GM23338 (cell line): Measurements from ENCODE around the gene UCN. TPM values are rescaled to one million over a fixed set of nuclear protein-coding genes. Genes with fewer than 3 reads are reported as not detected.

Source experiments
- ATAC-seq: fragments of 200-7000 bp; cut with Tn5 transposase; 3 replicates; pipeline ENCODE4 v1.9.1; 2020
- DNase-seq: peaks from one replicate; pipeline ENCODE4 v3.0.0-alpha.2; 2015; ENCODE audit warnings: low spot score
- H2AFZ ChIP-seq: fragments of 200-600 bp; sonication (generic); 2 replicates; pipeline ENCODE4 v1.8.0; 2016; ENCODE audit warnings: antibody characterized with exemption, mild to moderate bottlenecking, moderate library complexity
- H3F3A ChIP-seq: fragments of 200-600 bp; sonication (generic); replicated peaks from 2 replicates; pipeline ENCODE4 v1.8.0; 2017; ENCODE audit warnings: antibody characterized with exemption, mixed run types, low read depth
- H3K27ac ChIP-seq: fragments of 200-600 bp; sonication (generic); 2 replicates; pipeline ENCODE4 v1.6.1; 2016; ENCODE audit warnings: low read depth
- H3K27me3 ChIP-seq: fragments of 200-600 bp; sonication (generic); 2 replicates; pipeline ENCODE4 v1.8.0; 2016; ENCODE audit warnings: mild to moderate bottlenecking, mixed run types, moderate library complexity; ENCODE audit not compliant: insufficient read depth
- H3K36me3 ChIP-seq: fragments of 200-600 bp; sonication (generic); 2 replicates; pipeline ENCODE4 v1.8.0; 2016; ENCODE audit warnings: mild to moderate bottlenecking; ENCODE audit not compliant: insufficient read depth
- H3K4me1 ChIP-seq: fragments of 200-600 bp; sonication (generic); 2 replicates; pipeline ENCODE4 v1.8.0; 2016; ENCODE audit warnings: mild to moderate bottlenecking, moderate library complexity; ENCODE audit not compliant: insufficient read depth
- H3K4me2 ChIP-seq: fragments of 200-600 bp; sonication (generic); 2 replicates; pipeline ENCODE4 v1.7.1; 2017; ENCODE audit warnings: mixed run types
- H3K4me3 ChIP-seq: fragments of 200-600 bp; sonication (generic); 2 replicates; pipeline ENCODE4 v1.6.1; 2016; ENCODE audit warnings: mixed run types
- H3K79me2 ChIP-seq: fragments of 200-600 bp; sonication (generic); replicated peaks from 2 replicates; pipeline ENCODE4 v1.8.0; 2017; ENCODE audit warnings: mild to moderate bottlenecking; ENCODE audit not compliant: insufficient read depth
- H3K9me2 ChIP-seq: fragments of 200-600 bp; sonication (generic); 2 replicates; pipeline ENCODE4 v1.8.0; 2017; ENCODE audit not compliant: insufficient read depth
- H4K20me1 ChIP-seq: fragments of 200-600 bp; sonication (generic); replicated peaks from 2 replicates; pipeline ENCODE4 v1.8.0; 2017; ENCODE audit warnings: mild to moderate bottlenecking; ENCODE audit not compliant: insufficient read depth
- H3K27ac Mint-ChIP-seq: 2 replicates; pipeline ENCODE4 v1.8.0; 2020; ENCODE audit warnings: inconsistent platforms, mild to moderate bottlenecking, moderate library complexity, mixed read lengths
- H3K27me3 Mint-ChIP-seq: 3 replicates; pipeline ENCODE4 v1.8.0; 2022; ENCODE audit warnings: low read depth, mild to moderate bottlenecking, moderate library complexity, mixed read lengths, inconsistent platforms; ENCODE audit not compliant: insufficient read depth, poor library complexity
- H3K36me3 Mint-ChIP-seq: 3 replicates; pipeline ENCODE4 v1.8.0; 2021; ENCODE audit warnings: low read depth, mild to moderate bottlenecking, inconsistent platforms, moderate library complexity, mixed read lengths
- H3K4me1 Mint-ChIP-seq: 3 replicates; pipeline ENCODE4 v1.8.0; 2020; ENCODE audit warnings: mild to moderate bottlenecking, inconsistent platforms, mixed read lengths
- H3K4me3 Mint-ChIP-seq: 3 replicates; pipeline ENCODE4 v1.8.0; 2021; ENCODE audit warnings: moderate library complexity, mild to moderate bottlenecking, inconsistent platforms, mixed read lengths
- H3K9me3 Mint-ChIP-seq: 3 replicates; pipeline ENCODE4 v1.8.0; 2020; ENCODE audit warnings: moderate library complexity, mild to moderate bottlenecking, inconsistent platforms, mixed read lengths
- CREB1 ChIP-seq: fragments of 250-450 bp; sonication (Bioruptor Pico); IDR thresholded peaks from 2 replicates; pipeline ENCODE4 v1.5.0; 2020; ENCODE audit warnings: low read depth, mild to moderate bottlenecking, moderate library complexity
- CTCF ChIP-seq, 2 experiments: fragments of 200-600 bp in 1 of 2; sonication (generic) in 1 of 2; conservative IDR thresholded peaks; 2 replicates each; pipeline versions ENCODE4 v1.5.1 to v1.6.1; 2016 to 2017; ENCODE audit warnings: antibody characterized with exemption in 2 of 2, low read depth in 2 of 2, mild to moderate bottlenecking in 2 of 2, moderate library complexity in 1 of 2
- ETS1 ChIP-seq: IDR thresholded peaks from 2 replicates; pipeline ENCODE4 v1.6.1; 2016; ENCODE audit warnings: antibody characterized with exemption
- EZH2 ChIP-seq: fragments of 200-600 bp; sonication (generic); IDR thresholded peaks from one replicate; pipeline ENCODE4 v1.8.0; 2017; ENCODE audit warnings: antibody characterized with exemption, mild to moderate bottlenecking, low read depth; ENCODE audit not compliant: unreplicated experiment
- EZH2phosphoT487 ChIP-seq: fragments of 200-600 bp; sonication (generic); IDR thresholded peaks from one replicate; pipeline ENCODE4 v1.8.1; 2018; ENCODE audit warnings: antibody characterized with exemption; ENCODE audit not compliant: unreplicated experiment
- JUNB ChIP-seq: IDR thresholded peaks from one replicate; pipeline ENCODE4 v1.6.1; 2016; ENCODE audit warnings: antibody characterized with exemption; ENCODE audit not compliant: unreplicated experiment
- NANOG ChIP-seq: IDR thresholded peaks from 2 replicates; pipeline ENCODE4 v1.6.1; 2016; ENCODE audit warnings: antibody characterized with exemption, borderline replicate concordance
- POLR2AphosphoS5 ChIP-seq: IDR thresholded peaks from 2 replicates; pipeline ENCODE4 v1.6.1; 2016; ENCODE audit warnings: antibody characterized with exemption, low read depth
- REST ChIP-seq: IDR thresholded peaks from one replicate; pipeline ENCODE4 v1.6.1; 2018; ENCODE audit warnings: antibody characterized with exemption; ENCODE audit not compliant: unreplicated experiment
- ZNF114 ChIP-seq: fragments of 250-450 bp; sonication (Bioruptor Pico); IDR thresholded peaks from 2 replicates; pipeline ENCODE4 v1.5.0; 2020; ENCODE audit warnings: mild to moderate bottlenecking, moderate library complexity
- ZNF331 ChIP-seq: fragments of 250-450 bp; sonication (Bioruptor Pico); IDR thresholded peaks from 2 replicates; pipeline ENCODE4 v1.5.0; 2020; ENCODE audit warnings: low read depth, mild to moderate bottlenecking, moderate library complexity
- ZNF462 ChIP-seq: fragments of 250-450 bp; sonication (Bioruptor Pico); IDR thresholded peaks from 2 replicates; pipeline ENCODE4 v1.5.0; 2020; ENCODE audit warnings: mild to moderate bottlenecking, moderate library complexity
- polyA plus RNA-seq: library from polyadenylated mRNA; unstranded; fragments of >200 nt; fragmentation: Nextera tagmentation; extraction: Ambion mirVana; gene quantifications from 2 replicates; pipeline ENCODE4 v1.2.1, GENCODE V29; 2016
- total RNA-seq: library from RNA; depleted of rRNA; stranded (reverse); fragments of >200 nt; shearing (Covaris generic); gene quantifications from 2 replicates; pipeline ENCODE4 v1.2.3, GENCODE V29; 2014

UCN gene
- total and polyA plus RNA-seq, 2 experiments from 2014 or later = 0.59 to 0.99 TPM

GRCh38 chr2:27297195-27297594, 11.1 kb downstream of the UCN start:
- H3K4me3 ChIP-seq = no peak overlapping the region
- no peak for DNase-seq
- no peaks in the 10 kb centered on the region for H3K27me3 ChIP-seq
- no peaks in the 10 kb centered on the region for H3K36me3 ChIP-seq
- H3K9me2 ChIP-seq = no peaks in the 10 kb centered on the region
- no peaks in the 10 kb centered on the region for H3K79me2 ChIP-seq
- TF ChIP-seq JUNB (no peak), CREB1 (CRISPR knock-in tag) (no peak), ZNF114 (CRISPR knock-in tag) (no peak), REST (no peak), EZH2phosphoT487 (no peak), NANOG (no peak), ZNF331 (CRISPR knock-in tag) (no peak), ETS1 (no peak), CTCF (conservative IDR thresholded peaks at IDR 0.05; ENCODE audit: low read depth in 2 of 2) (no peak), POLR2AphosphoS5 (no peak), EZH2 (no peak), ZNF462 (no peak)
- H3K4me3 Mint-ChIP-seq = no peak overlapping the region
- H3K27me3 Mint-ChIP-seq = peaks cover 3% of the 10 kb centered on the region
- H3K4me1 ChIP-seq = peaks cover 4% of the 10 kb centered on the region; the same call in 1 of the 2 replicates
- H3K27ac Mint-ChIP-seq = no peak overlapping the region
- H2AFZ ChIP-seq = no peak overlapping the region; the same call in 1 of the 2 replicates
- no peaks in the 10 kb centered on the region for H3K36me3 Mint-ChIP-seq
- H3K4me2 ChIP-seq = no peak overlapping the region
- no peak for ATAC-seq
- H3K27ac ChIP-seq = no peak overlapping the region
- no peaks in the 10 kb centered on the region for H3K9me3 Mint-ChIP-seq
- peaks cover 6% of the 10 kb centered on the region; the same call in 1 of the 3 replicates for H3K4me1 Mint-ChIP-seq
- no peaks in the 10 kb centered on the region for H4K20me1 ChIP-seq
- no peaks in the 10 kb centered on the region for H3F3A ChIP-seq
